Trophoblast cell (in vitro differentiated cells and primary cell): Measurements from ENCODE around the gene VPS39.

ENCODE experiments used
- DNase-seq, 2 donors: peaks; one replicate each; pipeline ENCODE4 v3.0.0-alpha.2; 2016
- H2AFZ ChIP-seq: 2 replicates; pipeline ENCODE4 v1.6.1; 2013; ENCODE audit warnings: low read length, moderate library complexity, mild to moderate bottlenecking; ENCODE audit not compliant: insufficient read depth, poor library complexity
- H2AK5ac ChIP-seq: 2 replicates; pipeline ENCODE4 v1.6.1; 2013; ENCODE audit warnings: mild to moderate bottlenecking, low read length
- H2BK120ac ChIP-seq: 2 replicates; pipeline ENCODE4 v1.6.1; 2013; ENCODE audit warnings: low read length, mild to moderate bottlenecking, moderate library complexity; ENCODE audit not compliant: insufficient read depth, poor library complexity
- H2BK12ac ChIP-seq: 2 replicates; pipeline ENCODE4 v1.6.1; 2013; ENCODE audit warnings: mild to moderate bottlenecking, low read length, moderate library complexity
- H2BK5ac ChIP-seq: 2 replicates; pipeline ENCODE4 v1.6.1; 2013; ENCODE audit warnings: low read length, low read depth, moderate library complexity, mild to moderate bottlenecking; ENCODE audit not compliant: poor library complexity
- H3K14ac ChIP-seq: 2 replicates; pipeline ENCODE4 v1.6.1; 2013; ENCODE audit warnings: mild to moderate bottlenecking, low read length
- H3K18ac ChIP-seq: 2 replicates; pipeline ENCODE4 v1.6.1; 2013; ENCODE audit warnings: mild to moderate bottlenecking, low read length
- H3K23ac ChIP-seq: 2 replicates; pipeline ENCODE4 v1.6.1; 2013; ENCODE audit warnings: low read length
- H3K27ac ChIP-seq: 2 replicates; pipeline ENCODE4 v1.5.1; 2013; ENCODE audit warnings: low read depth, mild to moderate bottlenecking, inconsistent platforms, low read length, moderate library complexity
- H3K27me3 ChIP-seq: 2 replicates; pipeline ENCODE4 v1.6.1; 2013; ENCODE audit warnings: inconsistent platforms, mild to moderate bottlenecking, low read length, moderate library complexity; ENCODE audit not compliant: insufficient read depth
- H3K36me3 ChIP-seq, 2 experiments: 1 replicate in 1 of 2; 2 replicates in 1 of 2; pipeline ENCODE4 v1.6.1; 2013; ENCODE audit warnings: low read length in 2 of 2, mild to moderate bottlenecking in 2 of 2, moderate library complexity in 1 of 2; ENCODE audit not compliant: insufficient read depth in 2 of 2, control insufficient read depth in 1 of 2
- H3K4ac ChIP-seq: 2 replicates; pipeline ENCODE4 v1.6.1; 2013; ENCODE audit warnings: low read depth, mild to moderate bottlenecking, low read length, moderate library complexity
- H3K4me1 ChIP-seq, 2 experiments: 1 replicate in 1 of 2; 2 replicates in 1 of 2; pipeline ENCODE4 v1.6.1; 2013; ENCODE audit warnings: low read length in 2 of 2, mild to moderate bottlenecking in 2 of 2, moderate library complexity in 1 of 2; ENCODE audit not compliant: insufficient read depth in 2 of 2, control insufficient read depth in 1 of 2
- H3K4me2 ChIP-seq: 2 replicates; pipeline ENCODE4 v1.6.1; 2013; ENCODE audit warnings: inconsistent platforms, mild to moderate bottlenecking, low read length, moderate library complexity
- H3K4me3 ChIP-seq: 2 replicates; pipeline ENCODE4 v1.5.1; 2013; ENCODE audit warnings: mild to moderate bottlenecking, low read depth, low read length, inconsistent platforms
- H3K79me1 ChIP-seq: one replicate; pipeline ENCODE4 v1.6.1; 2013; ENCODE audit warnings: low read length
- H3K79me2 ChIP-seq: 2 replicates; pipeline ENCODE4 v1.6.1; 2013; ENCODE audit warnings: low read length, mild to moderate bottlenecking; ENCODE audit not compliant: control insufficient read depth, insufficient read depth, poor library complexity
- H3K9ac ChIP-seq: 2 replicates; pipeline ENCODE4 v1.6.1; 2013; ENCODE audit warnings: mild to moderate bottlenecking, low read length
- H3K9me3 ChIP-seq: 2 replicates; pipeline ENCODE4 v1.6.1; 2013; ENCODE audit warnings: low read depth, mild to moderate bottlenecking, control low read depth, inconsistent platforms, low read length; ENCODE audit not compliant: insufficient read depth
- H4K12ac ChIP-seq: 2 replicates; pipeline ENCODE4 v1.6.1; 2013; ENCODE audit warnings: low read depth, mild to moderate bottlenecking, low read length, moderate library complexity
- H4K8ac ChIP-seq: 2 replicates; pipeline ENCODE4 v1.6.1; 2013; ENCODE audit warnings: low read depth, mild to moderate bottlenecking, low read length, moderate library complexity
- H4K91ac ChIP-seq: one replicate; pipeline ENCODE4 v1.6.1; 2013; ENCODE audit warnings: low read depth, mild to moderate bottlenecking, low read length, moderate library complexity
- WGBS: extraction: QIAGEN DNeasy Blood & Tissue Kit; methylation state at CpG from one replicate; pipeline ENCODE4 v1.1.7; 2013; ENCODE audit warnings: missing lambda C conversion rate; ENCODE audit not compliant: insufficient read length, insufficient coverage; ENCODE audit errors: extremely low coverage; 5-methylcytosine and 5-hydroxymethylcytosine counted together

VPS39 gene

GRCh38 chr15:42157981-42158765 is 49.9 kb downstream of the VPS39 start:
- Histone ChIP-seq H4K12ac (no peak overlapping the region), H3K9ac (no peak overlapping the region), H2BK12ac (no peak overlapping the region), H3K4me1 (peaks cover 12 to 13% of the 10 kb centered on the region in 2 experiments), H3K4me3 (no peak overlapping the region), H4K91ac (no peak overlapping the region), H4K8ac (no peak overlapping the region), H3K79me1 (no peaks in the 10 kb centered on the region), H3K9me3 (no peaks in the 10 kb centered on the region), H3K36me3 (peaks cover 35 to 42% of the 10 kb centered on the region in 2 experiments), H3K14ac (no peak overlapping the region), H3K23ac (no peak overlapping the region), H3K79me2 (no peaks in the 10 kb centered on the region), H2BK120ac (no peak overlapping the region), H2BK5ac (no peak overlapping the region), H2AFZ (no peak overlapping the region), H3K27me3 (no peaks in the 10 kb centered on the region), H3K27ac (no peak overlapping the region), H3K18ac (no peak overlapping the region), H2AK5ac (no peak overlapping the region), H3K4me2 (no peak overlapping the region), H3K4ac (no peak overlapping the region)
- peak; percentile 55 to 68 for DNase-seq
- no CpG with 5 or more reads among the region's 8 CpGs for WGBS

- no peak overlapping the region for H2BK120ac ChIP-seq
- no peak overlapping the region for H2AK5ac ChIP-seq
- H3K79me2 ChIP-seq: no peaks in the 10 kb centered on the region
- no peak overlapping the region for H3K14ac ChIP-seq
- H3K4me3 ChIP-seq: no peak overlapping the region
- H2AFZ ChIP-seq: no peak overlapping the region
- no peak for DNase-seq
- H3K18ac ChIP-seq: no peak overlapping the region
- no peak overlapping the region for H4K12ac ChIP-seq
- no peak overlapping the region for H3K4ac ChIP-seq
- H3K4me2 ChIP-seq: no peak overlapping the region
- no CpG with 5 or more reads among the region's 8 CpGs for WGBS
- H3K4me1 ChIP-seq: peaks cover 12 to 13% of the 10 kb centered on the region in 2 experiments
- no peaks in the 10 kb centered on the region for H3K79me1 ChIP-seq
- no peaks in the 10 kb centered on the region for H3K27me3 ChIP-seq
- H3K36me3 ChIP-seq: peaks cover 30 to 34% of the 10 kb centered on the region in 2 experiments
- no peak overlapping the region for H3K23ac ChIP-seq
- H3K9ac ChIP-seq: no peak overlapping the region
- H4K8ac ChIP-seq: no peak overlapping the region
- no peak overlapping the region for H2BK12ac ChIP-seq
- H3K9me3 ChIP-seq: no peaks in the 10 kb centered on the region
- no peak overlapping the region for H2BK5ac ChIP-seq
- no peak overlapping the region for H3K27ac ChIP-seq
- no peak overlapping the region for H4K91ac ChIP-seq
These were observed 50.7 kb downstream of the VPS39 start for GRCh38 chr15:42157381-42157780.

GRCh38 chr15:42156243-42156922 is 51.7 kb downstream of the VPS39 start, which contains the start of gene PLA2G4F:
Gene PLA2G4F (minus strand): TSS chr15:42156636. CDS start chr15:42156549, 87 bp downstream.
- peak within 1 kb of the TSS; percentile 1 for H4K91ac ChIP-seq
- peak within 1 kb of the TSS; percentile 3 for H4K8ac ChIP-seq
- H3K9ac ChIP-seq: no peak within 1 kb of the TSS
- peak within 1 kb of the TSS; percentile 47 for H3K4me2 ChIP-seq
- H3K27ac ChIP-seq: peak within 1 kb of the TSS; percentile 13
- peaks cover 12 to 13% of the 10 kb centered on the region in 2 experiments for H3K4me1 ChIP-seq
- H2BK5ac ChIP-seq: no peak within 1 kb of the TSS
- H2AFZ ChIP-seq: peak within 1 kb of the TSS; percentile 1
- no peak within 1 kb of the TSS for H2AK5ac ChIP-seq
- H4K12ac ChIP-seq: no peak within 1 kb of the TSS
- H3K18ac ChIP-seq: no peak within 1 kb of the TSS
- H3K4ac ChIP-seq: no peak within 1 kb of the TSS
- H3K79me1 ChIP-seq: no peaks in the 10 kb centered on the region
- H3K4me3 ChIP-seq: no peak within 1 kb of the TSS
- H3K14ac ChIP-seq: no peak within 1 kb of the TSS
- H2BK12ac ChIP-seq: no peak within 1 kb of the TSS
- no CpG with 5 or more reads among the region's 8 CpGs for WGBS
- DNase-seq: peak; percentile 55 to 66
- no peak within 1 kb of the TSS for H3K23ac ChIP-seq
- no peaks in the 10 kb centered on the region for H3K79me2 ChIP-seq
- no peaks in the 10 kb centered on the region for H3K27me3 ChIP-seq
- H3K9me3 ChIP-seq: no peaks in the 10 kb centered on the region
- H3K36me3 ChIP-seq: peaks cover 21 to 24% of the 10 kb centered on the region in 2 experiments
- no peak within 1 kb of the TSS for H2BK120ac ChIP-seq

- no peak overlapping the region for H4K8ac ChIP-seq
- H3K79me1 ChIP-seq: no peaks in the 10 kb centered on the region
- no peak overlapping the region for H3K18ac ChIP-seq
- H3K23ac ChIP-seq: no peak overlapping the region
- no peak overlapping the region for H2BK12ac ChIP-seq
- peaks cover 12 to 13% of the 10 kb centered on the region in 2 experiments for H3K4me1 ChIP-seq
- no peak overlapping the region for H3K14ac ChIP-seq
- no peak overlapping the region for H2AFZ ChIP-seq
- no peak overlapping the region for H3K4ac ChIP-seq
- no peak overlapping the region for H4K91ac ChIP-seq
- no peak overlapping the region for H2AK5ac ChIP-seq
- no peak overlapping the region for H3K4me3 ChIP-seq
- H3K9ac ChIP-seq: no peak overlapping the region
- H3K9me3 ChIP-seq: no peaks in the 10 kb centered on the region
- H2BK120ac ChIP-seq: no peak overlapping the region
- no CpG with 5 or more reads among the region's 27 CpGs for WGBS
- H3K4me2 ChIP-seq: peak overlapping the region; percentile 47
- DNase-seq: peak; percentile 73 to 84
- H3K36me3 ChIP-seq: peaks cover 18 to 20% of the 10 kb centered on the region in 2 experiments
- no peak overlapping the region for H3K27ac ChIP-seq
- no peak overlapping the region for H4K12ac ChIP-seq
- no peaks in the 10 kb centered on the region for H3K27me3 ChIP-seq
- H2BK5ac ChIP-seq: no peak overlapping the region
- no peaks in the 10 kb centered on the region for H3K79me2 ChIP-seq
These were observed 52.4 kb downstream of the VPS39 start for GRCh38 chr15:42155546-42156242.
